Panc1 (cell line): ENCODE measurements around the gene CIITA.

ENCODE experiments used
- CTCF ChIP-seq: fragments of 450-650 bp; IDR thresholded peaks from 2 replicates; pipeline ENCODE4 v1.5.1; 2017; ENCODE audit warnings: mild to moderate bottlenecking
- POLR2AphosphoS5 ChIP-seq: IDR thresholded peaks from 2 replicates; pipeline ENCODE4 v1.6.1; 2012; ENCODE audit warnings: mild to moderate bottlenecking, low read depth, low read length, moderate library complexity

DNA sequence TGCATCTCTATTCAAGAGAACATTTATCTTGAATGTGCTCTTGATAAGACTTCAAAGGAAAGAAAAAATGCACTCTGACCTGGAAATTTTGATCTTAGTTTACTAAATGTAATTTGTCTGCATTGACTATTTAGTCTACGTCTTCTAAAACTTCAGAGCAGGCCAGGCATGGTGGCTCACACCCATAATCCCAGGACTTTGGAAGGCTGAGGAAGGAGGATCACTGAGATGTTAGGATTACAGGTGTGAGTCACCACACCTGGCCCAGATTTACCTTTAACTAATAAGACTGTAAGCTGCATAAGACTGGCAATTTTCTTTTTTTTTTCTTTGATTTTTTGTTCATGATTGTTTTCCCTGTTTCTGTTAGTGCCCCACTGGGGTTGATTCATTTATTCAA is 18.8 kb upstream of the CIITA start:
- TF ChIP-seq POLR2AphosphoS5 = no peak
- no peak for TF ChIP-seq CTCF
